Measurements from ENCODE around the gene PPP2R5E. TPM values are rescaled to one million over a fixed set of nuclear protein-coding genes. Genes with fewer than 3 reads are reported as not detected.
A peak's percentile ranks its signal among the peaks of the same experiment; 100 is the strongest.

PPP2R5E gene
- total and polyA plus RNA-seq, 8 donors: 7.2 to 32.9 (median 14.2) TPM

DNA sequence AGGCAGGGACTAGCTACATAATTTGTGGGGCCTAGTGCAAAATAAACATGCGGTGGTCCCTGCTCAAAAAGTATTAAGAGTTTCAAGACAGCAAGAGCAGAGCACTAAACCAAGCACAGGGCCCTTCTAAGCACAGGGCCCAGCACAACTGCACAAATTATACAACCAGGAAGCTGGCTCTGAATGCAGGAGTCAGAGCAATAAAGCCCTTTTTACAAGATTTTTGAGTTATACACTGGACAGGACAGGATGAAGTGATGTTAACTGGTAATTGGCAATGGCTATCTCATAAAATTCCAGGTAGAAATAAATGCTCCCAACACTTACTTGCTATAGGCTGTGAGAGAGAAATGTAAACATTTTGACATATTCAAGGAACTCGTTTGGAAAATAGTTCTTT lies 138.3 kb downstream of the PPP2R5E start:
- peaks cover 0 to 27% (median 0%) of the 10 kb centered on the region in 4 donors for H3K4me1 ChIP-seq
- no peaks in the 10 kb centered on the region for H3K9me3 ChIP-seq
- no peak overlapping the region for H3K4me3 ChIP-seq
- DNase-seq: no peak
- 63 to 75% (median 68%) methylated on average over 2 of the region's 2 CpGs for WGBS, 5 donors
- intact Hi-C loops (cut with DNase I; ENCODE audit: low total_unique reads): no loop called here
- peaks cover 0 to 15% (median 7%) of the 10 kb centered on the region in 4 donors for H3K36me3 ChIP-seq
- H3K27me3 ChIP-seq: no peaks in the 10 kb centered on the region
- H3K27ac ChIP-seq: no peak overlapping the region
- no peak for TF ChIP-seq EP300 (IDR thresholded peaks at IDR 0.05)
- TF ChIP-seq POLR2AphosphoS5 (IDR thresholded peaks at IDR 0.05): no peak
- TF ChIP-seq POLR2A (IDR thresholded peaks at IDR 0.05): no peak
- TF ChIP-seq, protein P1, sequence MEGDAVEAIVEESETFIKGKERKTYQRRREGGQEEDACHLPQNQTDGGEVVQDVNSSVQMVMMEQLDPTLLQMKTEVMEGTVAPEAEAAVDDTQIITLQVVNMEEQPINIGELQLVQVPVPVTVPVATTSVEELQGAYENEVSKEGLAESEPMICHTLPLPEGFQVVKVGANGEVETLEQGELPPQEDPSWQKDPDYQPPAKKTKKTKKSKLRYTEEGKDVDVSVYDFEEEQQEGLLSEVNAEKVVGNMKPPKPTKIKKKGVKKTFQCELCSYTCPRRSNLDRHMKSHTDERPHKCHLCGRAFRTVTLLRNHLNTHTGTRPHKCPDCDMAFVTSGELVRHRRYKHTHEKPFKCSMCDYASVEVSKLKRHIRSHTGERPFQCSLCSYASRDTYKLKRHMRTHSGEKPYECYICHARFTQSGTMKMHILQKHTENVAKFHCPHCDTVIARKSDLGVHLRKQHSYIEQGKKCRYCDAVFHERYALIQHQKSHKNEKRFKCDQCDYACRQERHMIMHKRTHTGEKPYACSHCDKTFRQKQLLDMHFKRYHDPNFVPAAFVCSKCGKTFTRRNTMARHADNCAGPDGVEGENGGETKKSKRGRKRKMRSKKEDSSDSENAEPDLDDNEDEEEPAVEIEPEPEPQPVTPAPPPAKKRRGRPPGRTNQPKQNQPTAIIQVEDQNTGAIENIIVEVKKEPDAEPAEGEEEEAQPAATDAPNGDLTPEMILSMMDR (IDR thresholded peaks at IDR 0.05): no peak

DNA sequence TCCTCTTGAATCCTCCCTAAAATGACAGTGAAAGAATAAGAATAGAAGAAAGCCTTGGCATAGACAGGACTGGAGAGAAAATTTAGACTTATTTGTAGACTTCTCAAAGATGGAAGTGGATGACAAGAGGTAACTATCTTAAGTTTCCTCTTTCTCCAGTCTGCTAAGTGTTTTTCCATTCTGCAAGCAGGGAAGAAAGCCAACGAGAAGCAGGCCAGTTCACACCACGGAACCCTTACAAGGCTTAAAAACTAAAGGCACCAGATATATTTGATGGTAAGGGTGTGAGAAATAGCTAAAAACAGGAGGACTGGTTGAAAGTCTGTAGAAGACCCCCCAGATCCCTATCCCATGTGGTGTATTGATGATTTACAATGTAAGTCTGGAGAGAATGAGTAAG lies 141.5 kb downstream of the PPP2R5E start:
- peaks cover 0 to 27% (median 0%) of the 10 kb centered on the region in 4 donors for H3K4me1 ChIP-seq
- TF ChIP-seq POLR2AphosphoS5 (IDR thresholded peaks at IDR 0.05) (no peak), EP300 (IDR thresholded peaks at IDR 0.05) (no peak), POLR2A (IDR thresholded peaks at IDR 0.05) (no peak)
- TF ChIP-seq, protein P1 (IDR thresholded peaks at IDR 0.05): no peak
- intact Hi-C loops (cut with DNase I; ENCODE audit: low total_unique reads): no loop called here
- H3K27me3 ChIP-seq: no peaks in the 10 kb centered on the region
- 50 to 87% (median 76%) methylated on average over 2 of the region's 2 CpGs for WGBS, 5 donors
- no peak overlapping the region for H3K27ac ChIP-seq
- no peak overlapping the region for H3K4me3 ChIP-seq
- DNase-seq: peak in 1 of 2 donors; percentile 23
- H3K36me3 ChIP-seq: peaks cover 0 to 12% (median 4%) of the 10 kb centered on the region in 4 donors
- H3K9me3 ChIP-seq: no peaks in the 10 kb centered on the region

DNA sequence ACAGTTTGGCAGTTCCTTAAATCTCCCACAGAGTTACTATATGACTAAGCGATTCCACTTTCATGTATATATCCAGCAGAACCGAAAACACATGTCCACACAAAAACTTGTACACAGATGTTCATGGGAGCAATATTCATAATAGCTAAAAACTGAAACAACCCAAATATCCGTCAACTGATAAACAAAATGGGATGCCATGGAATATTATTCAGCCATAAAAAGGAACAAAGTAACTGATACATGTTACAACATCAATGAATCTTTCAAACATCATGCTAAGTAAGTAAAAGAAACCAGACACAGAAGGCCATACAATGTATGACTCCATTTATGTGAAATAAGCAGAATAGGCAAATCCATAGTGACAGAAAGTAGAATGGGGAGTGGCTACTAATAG lies 144.2 kb downstream of the PPP2R5E start:
- H3K27me3 ChIP-seq: no peaks in the 10 kb centered on the region
- DNase-seq: no peak
- peaks cover 0 to 18% (median 0%) of the 10 kb centered on the region in 4 donors for H3K4me1 ChIP-seq
- H3K36me3 ChIP-seq: peaks cover 0 to 24% (median 14%) of the 10 kb centered on the region in 4 donors
- no peaks in the 10 kb centered on the region for H3K9me3 ChIP-seq
- TF ChIP-seq POLR2A (IDR thresholded peaks at IDR 0.05) (no peak), EP300 (IDR thresholded peaks at IDR 0.05) (no peak), POLR2AphosphoS5 (IDR thresholded peaks at IDR 0.05) (no peak)
- TF ChIP-seq, protein P1 (IDR thresholded peaks at IDR 0.05): no peak
- no peak overlapping the region for H3K27ac ChIP-seq
- no peak overlapping the region for H3K4me3 ChIP-seq
- intact Hi-C loops (cut with DNase I; ENCODE audit: low total_unique reads): loop anchor here (5.0 kb wide), 1 partner anchor 148 kb away; no protein-coding TSS in a partner anchor
- WGBS, 5 donors: 97 to 100% (median 98%) methylated on average over 3 of the region's 3 CpGs

DNA sequence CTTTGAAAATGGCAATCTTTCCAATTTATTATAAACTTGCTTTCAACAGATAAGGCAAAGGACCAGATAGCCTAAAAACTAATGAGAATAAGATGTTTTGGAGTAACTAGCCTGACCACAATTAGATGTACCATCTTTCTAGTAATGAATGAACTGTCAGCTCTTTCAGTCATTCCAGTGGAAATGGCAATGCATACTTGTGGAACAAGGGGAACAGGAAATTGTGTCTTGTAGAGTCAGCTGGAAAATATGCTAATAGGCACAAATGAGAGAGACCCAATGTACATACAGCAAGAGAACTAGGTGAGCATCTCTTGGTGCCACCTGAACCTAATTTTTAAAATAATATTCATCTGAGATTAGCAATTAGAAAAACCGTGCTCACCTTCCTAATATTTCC lies 148.3 kb downstream of the PPP2R5E start:
- H3K27ac ChIP-seq: no peak overlapping the region
- WGBS, 5 donors: 73 to 97% (median 88%) methylated on average over 1 of the region's 1 CpG
- no peak for DNase-seq
- no peak overlapping the region for H3K4me3 ChIP-seq
- H3K9me3 ChIP-seq: no peaks in the 10 kb centered on the region
- H3K27me3 ChIP-seq: no peaks in the 10 kb centered on the region
- H3K36me3 ChIP-seq: peaks cover 3 to 49% (median 44%) of the 10 kb centered on the region in 4 donors
- intact Hi-C loops (cut with DNase I; ENCODE audit: low total_unique reads): loop anchor here (5.0 kb wide), 1 partner anchor 152 kb away; no protein-coding TSS in a partner anchor
- H3K4me1 ChIP-seq: no peaks in the 10 kb centered on the region
- TF ChIP-seq POLR2AphosphoS5 (IDR thresholded peaks at IDR 0.05): no peak
- TF ChIP-seq, protein P1 (IDR thresholded peaks at IDR 0.05): no peak
- no peak for TF ChIP-seq POLR2A (IDR thresholded peaks at IDR 0.05)
- TF ChIP-seq EP300 (IDR thresholded peaks at IDR 0.05): no peak
